ENCODE measurements around the gene PPP1R9B. TPM values are rescaled to one million over a fixed set of nuclear protein-coding genes. Genes with fewer than 3 reads are reported as not detected.

The PPP1R9B gene
- total RNA-seq, 1 donor from 2014 or later: 73.6 TPM

DNA sequence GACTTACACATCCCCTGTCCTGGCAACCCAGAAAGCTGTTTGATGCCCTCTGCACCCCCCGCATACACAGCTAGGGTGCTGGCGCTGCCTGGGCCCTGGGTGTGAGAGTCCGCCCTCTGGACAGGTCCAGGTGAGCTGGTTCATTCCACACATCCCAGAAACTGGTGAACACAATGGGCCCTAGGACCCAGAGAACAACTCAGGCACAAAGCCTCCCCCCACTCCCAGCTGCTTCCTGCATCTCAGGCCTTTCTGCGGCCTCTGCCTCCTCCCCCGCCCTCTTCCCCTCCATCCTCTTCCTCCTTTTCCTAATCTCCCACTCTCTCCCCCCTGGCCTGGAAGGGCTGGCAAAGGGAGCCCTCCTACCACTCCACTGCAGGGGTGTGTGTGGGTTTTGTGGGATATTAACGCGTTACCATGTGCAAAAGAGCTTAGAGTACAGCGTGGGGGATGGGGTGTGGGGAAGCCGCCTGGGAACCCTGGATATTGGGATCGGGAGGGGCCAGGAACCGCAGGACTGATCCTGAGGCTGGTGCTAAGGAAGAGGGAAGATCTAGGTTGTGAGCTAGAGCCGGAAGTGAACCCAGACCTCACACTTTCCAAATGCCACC lies 1.6 kb upstream of the PPP1R9B start:
- H3K79me2 ChIP-seq (ENCODE audit: insufficient read depth, low read length): peaks cover 37% of the 10 kb centered on the region
- H3K9me3 Mint-ChIP-seq (ENCODE audit: unreplicated experiment): no peaks in the 10 kb centered on the region
- DNase-seq (ENCODE audit: low read depth) (peak; percentile 80), FAIRE-seq (no peak)
- H3K27ac ChIP-seq (ENCODE audit: low read depth, low read length): peak overlapping the region; percentile 52
- H3K27me3 Mint-ChIP-seq (ENCODE audit: low read depth, unreplicated experiment): no peaks in the 10 kb centered on the region
- H2AFZ ChIP-seq (ENCODE audit: low read depth, low read length): peak overlapping the region; percentile 75
- peaks cover 29% of the 10 kb centered on the region for H3K4me1 ChIP-seq (ENCODE audit: insufficient read depth, low read length)
- H3K4me3 Mint-ChIP-seq (ENCODE audit: unreplicated experiment): peak overlapping the region; percentile 87
- no peaks in the 10 kb centered on the region for H3K27me3 ChIP-seq (ENCODE audit: insufficient read depth, low read length)
- H3K4me1 Mint-ChIP-seq (ENCODE audit: low read depth, unreplicated experiment): peaks cover 8% of the 10 kb centered on the region
- TF ChIP-seq EZH2 (IDR thresholded peaks at IDR 0.05; ENCODE audit: insufficient read depth, low read length): no peak
- no peak for TF ChIP-seq CTCF (IDR thresholded peaks at IDR 0.05; ENCODE audit: insufficient read depth, low read depth, low read length)
- H3K9me3 ChIP-seq (ENCODE audit: insufficient read depth, low read depth, low read length): no peaks in the 10 kb centered on the region
- no peaks in the 10 kb centered on the region for H3K36me3 ChIP-seq (ENCODE audit: insufficient read depth, low read length)
- H4K20me1 ChIP-seq (ENCODE audit: insufficient read depth, low read length): peaks cover 22% of the 10 kb centered on the region
- peak overlapping the region; percentile 68 for H3K9ac ChIP-seq (ENCODE audit: low read length)
- H3K4me3 ChIP-seq (ENCODE audit: insufficient read depth, low read depth, low read length): peak overlapping the region; percentile 47
- peak overlapping the region; percentile 89 for H3K4me2 ChIP-seq (ENCODE audit: low read length)
- H3K27ac Mint-ChIP-seq (ENCODE audit: unreplicated experiment): peak overlapping the region; percentile 77
- peaks cover 4% of the 10 kb centered on the region for H3K36me3 Mint-ChIP-seq (ENCODE audit: low read depth, unreplicated experiment)

GRCh38 chr17:50151041-50151936 lies 812 bp upstream of the PPP1R9B start:
- Mint-ChIP-seq H3K27me3 (ENCODE audit: low read depth, unreplicated experiment) (no peaks in the 10 kb centered on the region), H3K9me3 (ENCODE audit: unreplicated experiment) (no peaks in the 10 kb centered on the region), H3K4me3 (ENCODE audit: unreplicated experiment) (peak overlapping the region; percentile 87), H3K4me1 (ENCODE audit: low read depth, unreplicated experiment) (peaks cover 14% of the 10 kb centered on the region), H3K36me3 (ENCODE audit: low read depth, unreplicated experiment) (peaks cover 7% of the 10 kb centered on the region), H3K27ac (ENCODE audit: unreplicated experiment) (peak overlapping the region; percentile 92)
- TF ChIP-seq EZH2 (IDR thresholded peaks at IDR 0.05; ENCODE audit: insufficient read depth, low read length) (no peak), CTCF (IDR thresholded peaks at IDR 0.05; ENCODE audit: insufficient read depth, low read depth, low read length) (peak; percentile 27)
- Histone ChIP-seq H3K9me3 (ENCODE audit: insufficient read depth, low read depth, low read length) (no peaks in the 10 kb centered on the region), H3K36me3 (ENCODE audit: insufficient read depth, low read length) (no peaks in the 10 kb centered on the region), H2AFZ (ENCODE audit: low read depth, low read length) (peak overlapping the region; percentile 15), H3K9ac (ENCODE audit: low read length) (peak overlapping the region; percentile 90), H3K4me2 (ENCODE audit: low read length) (peak overlapping the region; percentile 89), H3K79me2 (ENCODE audit: insufficient read depth, low read length) (peaks cover 44% of the 10 kb centered on the region), H3K4me1 (ENCODE audit: insufficient read depth, low read length) (peaks cover 37% of the 10 kb centered on the region), H3K27ac (ENCODE audit: low read depth, low read length) (peak overlapping the region; percentile 39), H4K20me1 (ENCODE audit: insufficient read depth, low read length) (peaks cover 30% of the 10 kb centered on the region), H3K27me3 (ENCODE audit: insufficient read depth, low read length) (no peaks in the 10 kb centered on the region), H3K4me3 (ENCODE audit: insufficient read depth, low read depth, low read length) (peak overlapping the region; percentile 71)
- FAIRE-seq: no peak
- peak; percentile 82 for DNase-seq (ENCODE audit: low read depth)

All from astrocyte (in vitro differentiated cells and primary cell).